Activated naive CD4-positive, alpha-beta T cell treated with anti-CD3 and anti-CD28 coated beads, Interleukin-2, amount 50 U/mL, for 16 hours (primary cell): ENCODE data around the gene ANKRD65.
"Not testable (repeated sequence)": the region's sequence is repeated elsewhere in the genome, so short reads cannot be mapped to it uniquely, and the experiment has no call there.

Experiments used
- DNase-seq: peaks from one replicate; pipeline ENCODE4 v3.0.0-alpha.2; 2020

The ANKRD65 gene

GRCh38 chr1:1430114-1430982 is 9.3 kb upstream of the ANKRD65 start:
- DNase-seq: no peak

DNA sequence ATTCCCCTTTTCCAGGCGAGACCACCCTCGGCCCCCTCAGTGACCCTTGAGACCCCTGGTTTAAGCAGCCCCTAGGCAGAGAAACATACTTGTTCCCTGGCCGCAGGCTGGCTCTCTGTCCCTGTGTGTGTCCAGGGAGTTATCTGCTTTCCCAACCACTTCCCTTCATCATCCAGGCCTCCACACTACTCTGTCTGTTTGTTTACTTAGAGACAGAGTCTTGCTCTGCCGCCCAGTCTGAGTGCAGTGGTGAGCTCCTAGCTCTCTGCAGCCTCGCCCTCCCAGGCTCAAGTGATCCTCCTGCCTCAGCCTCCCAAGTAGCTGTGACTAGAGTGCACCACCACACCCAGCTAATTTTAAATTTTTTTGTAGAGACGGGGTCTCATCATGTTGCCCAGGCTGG is 8.6 kb upstream of the ANKRD65 start:
- no peak for DNase-seq

DNA sequence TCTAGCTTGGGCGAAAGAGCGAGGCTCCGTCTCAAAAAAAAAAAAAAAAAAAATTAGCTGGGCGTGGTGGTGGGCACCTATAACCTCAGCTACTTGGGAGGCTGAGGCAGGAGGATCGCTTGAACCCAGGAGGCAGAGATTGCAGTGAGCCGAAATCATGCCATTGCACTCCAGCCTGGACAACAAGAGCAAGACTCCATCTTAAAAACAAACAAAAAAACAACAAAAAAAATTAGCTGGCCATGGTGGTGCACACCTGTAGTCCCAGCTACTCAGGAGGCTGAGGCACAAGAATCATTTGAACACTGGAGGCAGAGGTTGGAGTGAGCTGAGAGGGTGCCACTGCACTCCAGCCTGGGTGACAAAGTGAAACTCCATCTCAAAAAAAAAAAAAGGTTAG is 7.9 kb upstream of the ANKRD65 start:
- DNase-seq: not testable (repeated sequence)

DNA sequence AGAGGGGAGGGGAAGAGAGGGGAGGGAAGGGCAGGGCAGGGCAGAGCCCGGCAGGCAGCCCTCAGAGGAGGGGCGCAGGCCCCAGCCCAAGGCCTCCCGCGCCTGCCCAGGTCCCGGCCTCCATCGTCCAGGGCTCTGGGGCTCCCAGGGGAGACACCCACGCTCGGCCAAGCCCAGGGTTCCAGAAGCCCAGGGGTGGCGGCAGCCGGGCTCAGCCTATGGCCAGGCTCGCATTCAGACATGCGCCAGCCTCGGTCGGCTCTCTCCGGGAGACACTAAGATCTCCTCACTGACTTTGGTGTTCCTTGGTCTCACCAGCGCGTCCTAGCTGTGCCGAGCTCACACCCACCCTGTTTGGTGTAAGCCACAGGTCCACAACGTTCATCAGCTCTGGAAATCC is 7.1 kb upstream of the ANKRD65 start:
- no peak for DNase-seq

GRCh38 chr1:1427820-1428148 is 6.7 kb upstream of the ANKRD65 start:
- DNase-seq: no peak

- no peak for DNase-seq
These were observed 6.2 kb upstream of the ANKRD65 start for GRCh38 chr1:1427106-1427819.

DNA sequence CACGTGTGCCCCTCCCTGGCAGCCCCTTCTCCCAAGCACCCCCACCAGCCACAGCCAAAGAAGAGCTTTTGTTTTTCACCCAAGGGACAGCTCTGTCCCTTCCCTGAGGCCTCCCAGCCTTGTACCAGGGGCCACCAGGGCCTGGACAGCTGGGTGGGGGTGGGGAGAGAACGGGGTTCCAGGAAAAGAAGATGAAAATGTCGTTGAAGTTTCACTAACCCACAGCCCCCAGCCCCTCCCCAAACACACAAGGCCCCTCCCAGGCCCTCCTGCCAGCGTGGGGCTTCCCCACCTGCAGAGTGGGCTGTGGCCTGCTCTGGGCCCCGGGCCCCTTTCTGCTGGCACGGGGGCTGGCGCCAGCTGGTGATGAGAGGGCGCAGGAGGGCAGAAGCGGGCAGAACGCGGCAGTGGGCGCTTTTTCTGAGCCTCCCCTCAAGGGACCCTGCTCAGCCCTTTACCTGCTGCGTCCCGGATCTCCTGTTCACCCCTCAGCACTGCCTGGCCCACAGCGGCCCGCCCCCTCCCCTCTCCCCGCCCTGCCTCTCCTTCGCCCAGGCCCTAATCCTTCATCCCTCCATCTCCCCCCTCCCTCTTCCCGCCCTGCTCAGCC is 5.5 kb upstream of the ANKRD65 start:
- no peak for DNase-seq

- no peak for DNase-seq
These were observed 4.8 kb upstream of the ANKRD65 start for GRCh38 chr1:1425753-1426495.

DNA sequence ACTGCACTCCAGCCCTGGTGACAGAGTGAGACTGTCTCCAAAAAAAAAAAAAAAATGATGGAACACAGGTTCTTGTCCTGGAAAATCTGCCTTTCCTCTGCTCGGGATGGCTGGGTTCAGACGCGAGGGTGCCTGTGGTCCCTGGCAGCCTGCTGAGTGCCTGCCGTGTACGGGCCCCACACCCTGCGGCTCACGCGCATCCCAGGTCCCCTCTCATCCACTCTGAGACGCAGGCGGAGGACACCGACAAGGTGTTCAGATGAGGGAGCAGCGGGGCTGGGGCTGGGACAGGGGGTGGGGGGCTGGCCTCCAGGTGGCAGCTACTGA is 4.3 kb upstream of the ANKRD65 start:
- no peak for DNase-seq

GRCh38 chr1:1424707-1425106 is 3.6 kb upstream of the ANKRD65 start:
- no peak for DNase-seq

DNA sequence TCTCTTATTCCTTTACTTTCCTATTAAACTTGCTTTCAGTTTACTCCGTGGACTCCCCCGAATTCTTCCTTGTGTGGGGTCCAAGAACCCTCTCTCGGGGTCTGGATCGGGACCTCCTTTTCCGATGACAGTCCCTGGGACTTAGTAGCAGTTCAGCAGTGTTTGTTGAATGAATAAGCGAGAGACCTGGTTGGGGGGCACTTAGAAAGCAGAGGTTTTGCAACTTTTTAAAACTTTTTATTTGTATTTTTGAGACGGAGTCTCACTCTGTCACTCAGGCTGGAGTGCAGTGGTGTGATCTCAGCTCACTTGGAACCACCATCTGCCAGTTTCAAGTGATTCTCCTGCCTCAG is 2.1 kb upstream of the ANKRD65 start:
- DNase-seq: no peak

GRCh38 chr1:1422465-1423244 is 1.6 kb upstream of the ANKRD65 start:
- DNase-seq: no peak

DNA sequence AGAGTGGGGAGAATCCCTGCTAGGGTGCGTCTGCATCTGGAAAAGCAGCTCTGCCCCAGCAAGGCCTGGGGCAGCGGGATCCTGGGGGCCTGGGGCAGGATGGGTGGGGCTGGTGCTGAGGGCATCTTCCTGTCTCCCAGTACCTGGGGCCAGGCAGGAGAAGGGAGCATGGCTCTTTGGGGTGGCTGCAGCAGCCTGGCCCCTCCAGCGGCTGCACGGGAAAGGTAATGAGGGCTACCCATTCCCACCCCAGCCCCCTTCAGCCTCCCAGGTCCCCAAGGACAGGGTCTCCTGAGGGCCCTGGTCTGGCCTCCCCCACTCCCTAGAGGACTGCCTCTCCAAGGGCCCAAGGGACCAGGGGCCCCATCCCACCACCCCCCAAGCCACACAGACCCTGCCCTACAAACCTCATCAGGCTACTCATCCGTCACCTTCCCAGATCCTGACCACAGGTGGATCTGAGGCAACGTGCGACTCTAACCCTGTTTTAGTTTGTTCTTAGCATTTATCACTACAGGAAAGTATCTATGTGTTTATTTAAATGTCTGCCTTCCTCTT is 910 bp upstream of the ANKRD65 start:
- no peak for DNase-seq

GRCh38 chr1:1420654-1421141 is 378 bp downstream of the ANKRD65 start:
- DNase-seq: no peak

GRCh38 chr1:1419813-1420653 is 1.0 kb downstream of the ANKRD65 start:
- DNase-seq: no peak

DNA sequence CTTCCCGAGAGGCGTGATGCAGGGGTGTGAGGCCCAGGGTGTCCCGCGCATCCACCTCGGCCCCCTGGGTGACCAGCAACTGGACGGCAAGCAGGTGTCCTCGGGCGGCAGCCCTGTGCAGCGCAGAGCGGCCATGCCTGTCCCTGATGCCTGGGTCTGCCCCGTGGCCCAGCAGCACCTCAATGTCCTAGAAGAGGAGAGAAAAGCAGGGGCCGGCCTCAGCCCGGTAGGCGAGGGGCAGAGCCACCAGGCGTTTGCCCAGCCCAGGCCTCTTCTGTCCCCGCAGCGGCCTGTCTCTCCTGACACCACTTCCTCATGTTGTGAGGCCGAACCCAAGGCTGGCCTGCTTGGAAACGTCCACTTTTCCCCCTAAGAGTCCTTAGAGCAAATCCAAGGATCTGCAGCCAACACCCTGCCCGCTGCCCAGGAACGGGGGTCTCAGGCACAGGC is 1.7 kb downstream of the ANKRD65 start:
- DNase-seq: no peak

- no peak for DNase-seq
These were observed 2.4 kb downstream of the ANKRD65 start for GRCh38 chr1:1418464-1419362.

DNA sequence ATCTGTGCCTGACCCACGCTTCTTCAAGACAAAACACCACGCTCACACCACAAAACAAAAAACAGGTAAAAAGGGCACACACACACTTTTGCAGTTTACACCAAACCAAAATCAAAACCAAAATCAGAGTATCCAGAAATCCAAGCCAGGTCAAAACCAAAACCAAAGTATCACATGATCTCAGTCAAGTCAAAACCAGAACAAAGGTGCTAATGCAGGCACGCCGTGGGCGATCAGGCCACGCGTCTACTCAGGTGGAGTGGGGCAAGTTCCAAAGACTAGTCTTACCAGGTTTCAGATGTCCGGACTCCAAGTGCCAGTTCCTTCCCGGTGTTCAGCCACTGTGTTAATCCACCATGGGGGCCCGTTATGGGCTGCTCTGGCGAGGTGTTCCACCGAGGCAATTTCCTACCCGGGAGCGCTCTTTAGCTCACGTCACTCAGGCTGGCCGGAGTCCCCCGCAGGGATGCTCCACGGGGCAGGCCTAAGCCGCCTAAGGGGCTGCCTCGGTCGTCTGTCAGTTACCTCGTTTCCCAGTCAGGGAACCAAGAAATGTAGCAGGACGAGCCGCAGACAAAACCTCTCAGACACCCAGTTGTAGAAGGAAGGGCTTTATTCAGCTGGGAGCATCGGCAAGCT is 3.1 kb downstream of the ANKRD65 start:
- not testable (repeated sequence) for DNase-seq

- not testable (repeated sequence) for DNase-seq
These were observed 3.7 kb downstream of the ANKRD65 start for GRCh38 chr1:1417396-1417795.

DNA sequence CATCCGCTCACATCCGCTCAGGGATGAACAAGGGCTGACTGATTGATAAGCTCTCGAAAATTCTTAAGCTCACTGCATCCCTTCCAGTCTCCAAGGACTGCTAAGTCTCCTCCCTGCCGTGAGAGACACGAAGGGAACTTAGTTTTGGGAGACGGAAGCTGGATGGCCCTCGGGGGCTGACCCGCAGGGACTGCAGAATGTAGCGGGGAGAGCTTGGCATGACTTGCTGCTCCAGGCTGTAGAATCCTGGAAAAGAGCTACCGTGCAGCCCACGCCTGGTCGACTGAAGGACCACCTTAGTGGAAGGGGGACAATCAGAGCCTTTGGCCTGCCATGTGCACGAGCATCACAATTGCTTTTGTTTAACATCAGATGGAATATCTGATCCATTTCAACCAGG is 5.3 kb downstream of the ANKRD65 start:
- no peak for DNase-seq
